ENCODE data around the gene YWHAH. TPM values are rescaled to one million over a fixed set of nuclear protein-coding genes. Genes with fewer than 3 reads are reported as not detected.

Gene YWHAH
- total RNA-seq, 4 donors from 2014 or later, result 58.8 to 76.9 (median 75.2) TPM

DNA sequence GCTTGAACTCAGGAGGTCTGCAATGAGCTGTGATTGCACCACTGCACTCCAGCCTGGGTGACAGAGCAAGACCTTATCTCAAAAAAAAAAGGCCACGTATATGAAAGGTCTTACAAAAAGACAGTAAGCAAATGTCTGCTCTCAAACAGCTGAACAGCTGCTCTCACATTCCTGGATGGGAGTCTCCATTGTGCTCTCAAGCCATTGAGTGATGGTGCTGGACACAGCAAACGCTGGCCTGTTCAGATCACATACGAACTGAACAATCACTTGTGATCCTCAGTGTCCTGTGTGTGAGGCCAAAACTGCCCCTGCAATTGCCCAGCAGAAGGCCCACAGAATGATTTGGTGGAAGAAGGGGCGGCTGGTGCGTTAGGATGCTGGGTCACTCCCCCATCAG, 34.4 kb upstream of the YWHAH start:
- no peak overlapping the region for H3K4me3 ChIP-seq
- no peak overlapping the region for H3K27ac ChIP-seq
- no peaks in the 10 kb centered on the region for H3K9me3 ChIP-seq
- no peak for DNase-seq
- H3K36me3 ChIP-seq, result peaks cover 0 to 32% (median 0%) of the 10 kb centered on the region in 3 donors
- H3K27me3 ChIP-seq, result no peaks in the 10 kb centered on the region
- TF ChIP-seq CTCF (IDR thresholded peaks at IDR 0.05), result no peak
- TF ChIP-seq POLR2A (IDR thresholded peaks at IDR 0.05), result no peak
- no peaks in the 10 kb centered on the region for H3K4me1 ChIP-seq

GRCh38 chr22:31911565-31912406, 32.5 kb upstream of the YWHAH start:
- H3K27ac ChIP-seq, result peak overlapping the region in 2 of 4 donors; percentile 19 to 66
- H3K27me3 ChIP-seq, result no peaks in the 10 kb centered on the region
- DNase-seq, result peak in 2 of 3 donors; percentile 60 to 79
- peaks cover 0 to 2% (median 0%) of the 10 kb centered on the region in 4 donors for H3K4me1 ChIP-seq
- H3K4me3 ChIP-seq, result no peak overlapping the region
- H3K36me3 ChIP-seq, result peaks cover 0 to 16% (median 0%) of the 10 kb centered on the region in 3 donors
- TF ChIP-seq POLR2A (IDR thresholded peaks at IDR 0.05) (no peak), CTCF (IDR thresholded peaks at IDR 0.05) (no peak)
- no peaks in the 10 kb centered on the region for H3K9me3 ChIP-seq

DNA sequence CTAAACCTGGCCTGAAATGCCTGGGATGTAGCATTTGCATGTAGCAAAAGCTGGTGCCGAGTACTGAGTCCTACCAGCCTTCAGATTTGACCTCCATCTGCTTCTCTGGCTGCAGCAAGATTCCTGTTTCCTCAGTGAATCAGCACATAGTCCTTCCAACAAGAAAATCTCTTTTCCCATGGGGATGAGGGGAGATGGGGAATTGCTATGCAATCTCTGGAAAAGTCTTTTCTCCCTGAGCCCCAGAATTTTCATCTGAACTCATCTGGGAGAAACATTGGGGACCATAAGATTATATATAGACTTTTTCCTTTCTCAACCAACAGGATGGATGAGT, 32.0 kb upstream of the YWHAH start:
- Histone ChIP-seq H3K9me3 (no peaks in the 10 kb centered on the region), H3K27ac (peak overlapping the region in 2 of 4 donors; percentile 19 to 66), H3K36me3 (peaks cover 0 to 12% (median 0%) of the 10 kb centered on the region in 3 donors), H3K27me3 (no peaks in the 10 kb centered on the region), H3K4me3 (no peak overlapping the region), H3K4me1 (peaks cover 0 to 6% (median 1%) of the 10 kb centered on the region in 4 donors)
- no peak for DNase-seq
- no peak for TF ChIP-seq CTCF (IDR thresholded peaks at IDR 0.05)
- TF ChIP-seq POLR2A (IDR thresholded peaks at IDR 0.05), result no peak

- no peaks in the 10 kb centered on the region for H3K27me3 ChIP-seq
- no peak overlapping the region for H3K27ac ChIP-seq
- peaks cover 0 to 6% (median 1%) of the 10 kb centered on the region in 4 donors for H3K4me1 ChIP-seq
- H3K4me3 ChIP-seq, result no peak overlapping the region
- peak in 2 of 3 donors; percentile 53 to 55 for DNase-seq
- peaks cover 0 to 2% (median 0%) of the 10 kb centered on the region in 3 donors for H3K36me3 ChIP-seq
- no peaks in the 10 kb centered on the region for H3K9me3 ChIP-seq
- TF ChIP-seq CTCF (IDR thresholded peaks at IDR 0.05) (no peak), POLR2A (IDR thresholded peaks at IDR 0.05) (no peak)
Observed at GRCh38 chr22:31915586-31915985, 28.7 kb upstream of the YWHAH start.

GRCh38 chr22:31917227-31917921, 27.0 kb upstream of the YWHAH start:
- H3K36me3 ChIP-seq, result no peaks in the 10 kb centered on the region
- DNase-seq, result peak in 2 of 3 donors; percentile 57 to 58
- no peaks in the 10 kb centered on the region for H3K27me3 ChIP-seq
- H3K9me3 ChIP-seq, result no peaks in the 10 kb centered on the region
- H3K27ac ChIP-seq, result no peak overlapping the region
- H3K4me1 ChIP-seq, result peaks cover 0 to 6% (median 1%) of the 10 kb centered on the region in 4 donors
- H3K4me3 ChIP-seq, result no peak overlapping the region
- TF ChIP-seq POLR2A (IDR thresholded peaks at IDR 0.05) (no peak), CTCF (IDR thresholded peaks at IDR 0.05) (no peak)

Measured in Peyer's patch (tissue), 4 donors.